ENCODE measurements around the gene PTPN11. TPM values are rescaled to one million over a fixed set of nuclear protein-coding genes. Genes with fewer than 3 reads are reported as not detected.
"Not testable (repeated sequence)": the region's sequence is repeated elsewhere in the genome, so short reads cannot be mapped to it uniquely, and the experiment has no call there.

PTPN11 gene
- total and polyA plus RNA-seq, 2 experiments from 2014 or later, result 40.9 to 55.8 TPM

GRCh38 chr12:112431965-112432364 lies 13.2 kb downstream of the PTPN11 start:
- DNase-seq (ENCODE audit: low read depth in 1 of 2, low spot score in 1 of 2), result no peak
- H3K27ac ChIP-seq, result no peak overlapping the region
- no peak for TF ChIP-seq CTCF (IDR thresholded peaks at IDR 0.05; ENCODE audit: low read depth, low read length)
- no peaks in the 10 kb centered on the region for H3K9me3 ChIP-seq (ENCODE audit: low read depth)
- no peak overlapping the region for H3K4me3 ChIP-seq
- H3K4me1 ChIP-seq (ENCODE audit: low read depth), result no peaks in the 10 kb centered on the region
- H3K36me3 ChIP-seq, result no peaks in the 10 kb centered on the region
- no peaks in the 10 kb centered on the region for H3K27me3 ChIP-seq

- Histone ChIP-seq H3K27ac (no peak overlapping the region), H3K4me3 (no peak overlapping the region), H3K9me3 (ENCODE audit: low read depth) (no peaks in the 10 kb centered on the region), H3K4me1 (ENCODE audit: low read depth) (no peaks in the 10 kb centered on the region), H3K27me3 (no peaks in the 10 kb centered on the region), H3K36me3 (no peaks in the 10 kb centered on the region)
- TF ChIP-seq CTCF (IDR thresholded peaks at IDR 0.05; ENCODE audit: low read depth, low read length), result no peak
- DNase-seq (ENCODE audit: low read depth in 1 of 2, low spot score in 1 of 2), result no peak
Observed at GRCh38 chr12:112433551-112433950, 14.8 kb downstream of the PTPN11 start.

- not testable (repeated sequence) for DNase-seq (ENCODE audit: low read depth in 1 of 2, low spot score in 1 of 2); H3K27me3 ChIP-seq; H3K4me1 ChIP-seq (ENCODE audit: low read depth); H3K27ac ChIP-seq; H3K4me3 ChIP-seq; H3K36me3 ChIP-seq; H3K9me3 ChIP-seq (ENCODE audit: low read depth)
Observed at GRCh38 chr12:112438645-112439044, 19.9 kb downstream of the PTPN11 start.

- no peak overlapping the region for H3K27ac ChIP-seq
- DNase-seq (ENCODE audit: low read depth in 1 of 2, low spot score in 1 of 2), result no peak
- TF ChIP-seq CTCF (IDR thresholded peaks at IDR 0.05; ENCODE audit: low read depth, low read length), result no peak
- H3K9me3 ChIP-seq (ENCODE audit: low read depth), result no peaks in the 10 kb centered on the region
- H3K4me1 ChIP-seq (ENCODE audit: low read depth), result no peaks in the 10 kb centered on the region
- H3K36me3 ChIP-seq, result no peaks in the 10 kb centered on the region
- no peaks in the 10 kb centered on the region for H3K27me3 ChIP-seq
- no peak overlapping the region for H3K4me3 ChIP-seq
Observed at GRCh38 chr12:112439769-112440168, 21.0 kb downstream of the PTPN11 start.

DNA sequence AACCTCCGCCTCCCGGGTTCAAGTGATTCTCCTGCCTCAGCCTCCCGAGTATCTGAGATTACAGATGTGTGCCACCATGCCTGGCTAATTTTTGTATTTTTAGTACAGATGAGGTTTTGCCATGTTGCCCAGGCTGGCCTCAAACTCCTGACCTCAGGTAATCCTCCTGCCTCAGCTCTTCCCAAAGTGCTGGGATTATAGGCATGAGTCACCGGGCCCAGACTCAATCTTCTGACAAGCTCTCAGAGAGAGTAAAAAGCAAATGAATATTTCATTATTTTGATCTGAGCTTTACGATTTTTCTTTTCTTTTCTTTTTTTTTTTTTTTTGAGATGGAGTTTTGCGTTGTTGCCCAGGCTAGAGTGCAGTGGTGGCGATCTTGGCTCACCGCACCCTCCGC lies 21.9 kb downstream of the PTPN11 start:
- not testable (repeated sequence) for H3K4me3 ChIP-seq; H3K27ac ChIP-seq; H3K9me3 ChIP-seq (ENCODE audit: low read depth); H3K36me3 ChIP-seq; H3K4me1 ChIP-seq (ENCODE audit: low read depth); H3K27me3 ChIP-seq; DNase-seq (ENCODE audit: low read depth in 1 of 2, low spot score in 1 of 2)

DNA sequence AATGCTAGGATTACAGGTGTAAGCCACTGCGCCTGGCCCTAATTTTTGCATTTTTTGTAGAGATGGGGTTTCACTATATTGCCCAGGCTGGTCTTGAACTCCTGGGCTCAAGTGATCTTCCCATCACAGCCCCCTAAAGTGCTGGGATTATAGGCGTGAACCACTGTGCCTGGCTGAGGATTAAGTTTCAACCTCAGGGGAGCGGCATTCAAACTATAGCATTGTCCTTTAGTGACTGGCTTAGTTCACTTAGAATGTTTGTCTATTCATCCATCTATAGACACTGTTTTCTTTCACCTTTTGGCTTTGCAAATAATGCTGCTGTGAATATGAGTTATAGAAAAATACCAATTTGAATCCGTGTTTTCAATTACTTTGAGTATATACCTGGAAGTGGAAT lies 25.2 kb downstream of the PTPN11 start:
- Histone ChIP-seq H3K27me3 (no peaks in the 10 kb centered on the region), H3K4me3 (no peak overlapping the region), H3K9me3 (ENCODE audit: low read depth) (no peaks in the 10 kb centered on the region), H3K4me1 (ENCODE audit: low read depth) (no peaks in the 10 kb centered on the region), H3K36me3 (peaks cover 10% of the 10 kb centered on the region), H3K27ac (no peak overlapping the region)
- DNase-seq (ENCODE audit: low read depth in 1 of 2, low spot score in 1 of 2), result no peak
- no peak for TF ChIP-seq CTCF (IDR thresholded peaks at IDR 0.05; ENCODE audit: low read depth, low read length)
